GM19324 (cell line): ENCODE measurements around the gene UBTD1.
"Not testable (repeated sequence)": the region's sequence is repeated elsewhere in the genome, so short reads cannot be mapped to it uniquely, and the experiment has no call there.

Experiments
- ATAC-seq: cut with Tn5 transposase; IDR thresholded peaks from one replicate; pipeline ENCODE4 v1.9.1; 2021; ENCODE audit warnings: mild to moderate bottlenecking, moderate library complexity; ENCODE audit not compliant: unreplicated experiment, low FRiP score

Gene UBTD1, protein sequence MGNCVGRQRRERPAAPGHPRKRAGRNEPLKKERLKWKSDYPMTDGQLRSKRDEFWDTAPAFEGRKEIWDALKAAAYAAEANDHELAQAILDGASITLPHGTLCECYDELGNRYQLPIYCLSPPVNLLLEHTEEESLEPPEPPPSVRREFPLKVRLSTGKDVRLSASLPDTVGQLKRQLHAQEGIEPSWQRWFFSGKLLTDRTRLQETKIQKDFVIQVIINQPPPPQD

DNA sequence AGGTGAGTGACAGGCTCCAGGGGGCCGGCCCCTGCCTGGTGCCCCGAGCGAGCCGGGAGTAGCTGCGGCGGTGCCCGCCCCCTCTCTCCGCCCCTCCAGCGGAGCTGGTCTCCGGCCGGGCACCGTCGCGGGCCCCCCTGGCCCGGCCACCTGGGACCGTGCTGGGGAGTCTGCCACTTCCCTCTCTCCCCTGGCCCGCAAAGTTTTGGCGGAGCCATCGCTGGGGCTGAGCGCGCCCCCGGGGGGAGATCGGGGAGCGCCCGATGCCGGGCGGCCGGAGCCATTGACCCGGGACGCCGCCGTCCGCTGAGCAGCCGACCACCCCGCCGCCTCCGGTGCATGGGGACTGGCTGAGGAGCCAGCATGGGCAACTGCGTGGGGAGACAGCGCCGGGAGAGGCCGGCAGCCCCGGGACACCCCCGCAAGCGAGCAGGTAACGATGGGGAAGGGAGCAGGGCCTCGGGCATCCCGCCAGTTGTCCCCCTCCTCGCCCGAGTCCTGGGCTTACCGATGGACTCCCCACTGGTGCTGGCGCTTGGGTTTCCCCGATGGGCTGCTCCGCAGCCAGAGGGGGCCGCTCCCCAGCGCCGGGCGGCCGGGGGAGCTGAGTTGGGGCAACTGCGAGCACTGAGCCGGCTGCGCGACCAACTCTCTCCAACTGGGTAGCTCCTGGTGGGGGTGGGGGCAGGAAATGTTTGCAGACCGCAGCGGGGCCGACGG, at the start of gene UBTD1:
Gene UBTD1, plus strand, starts transcription at position 84 of the 720 bp plus-strand sequence. Its CDS starts 280 bp downstream, at position 364.
- peak; percentile 0 for ATAC-seq

DNA sequence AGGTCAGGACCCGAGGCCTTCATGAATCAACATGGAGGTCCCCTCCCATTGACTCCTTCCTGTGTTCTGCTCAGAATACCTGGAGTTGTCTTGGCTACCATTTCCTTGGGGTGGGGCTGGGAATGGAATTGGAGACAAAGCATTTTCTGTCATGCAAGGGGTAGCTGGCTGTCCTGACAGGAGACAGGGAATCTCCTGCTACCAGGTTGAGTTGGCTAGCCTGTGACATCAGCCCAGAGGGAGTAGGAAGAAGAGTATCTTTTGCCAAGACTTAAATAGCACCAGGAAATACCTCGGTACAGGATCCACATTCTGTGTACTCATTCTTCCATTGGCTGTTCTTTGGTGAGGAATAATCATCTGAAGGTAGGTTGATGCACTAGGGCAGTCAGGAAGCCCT, 47.9 kb upstream of the UBTD1 start:
- no peak for ATAC-seq

DNA sequence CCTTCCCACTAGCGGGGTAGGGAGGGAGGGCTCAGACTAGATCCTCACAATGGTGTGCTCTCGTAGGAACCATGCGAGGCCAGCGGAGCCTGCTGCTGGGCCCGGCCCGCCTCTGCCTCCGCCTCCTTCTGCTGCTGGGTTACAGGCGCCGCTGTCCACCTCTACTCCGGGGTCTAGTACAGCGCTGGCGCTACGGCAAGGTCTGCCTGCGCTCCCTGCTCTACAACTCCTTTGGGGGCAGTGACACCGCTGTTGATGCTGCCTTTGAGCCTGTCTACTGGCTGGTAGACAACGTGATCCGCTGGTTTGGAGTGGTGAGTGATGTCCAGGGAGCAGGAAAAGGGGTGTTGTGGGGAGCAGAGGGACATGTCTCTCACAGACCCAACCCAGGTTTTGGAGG, 47.1 kb upstream of the UBTD1 start:
- ATAC-seq = no peak

DNA sequence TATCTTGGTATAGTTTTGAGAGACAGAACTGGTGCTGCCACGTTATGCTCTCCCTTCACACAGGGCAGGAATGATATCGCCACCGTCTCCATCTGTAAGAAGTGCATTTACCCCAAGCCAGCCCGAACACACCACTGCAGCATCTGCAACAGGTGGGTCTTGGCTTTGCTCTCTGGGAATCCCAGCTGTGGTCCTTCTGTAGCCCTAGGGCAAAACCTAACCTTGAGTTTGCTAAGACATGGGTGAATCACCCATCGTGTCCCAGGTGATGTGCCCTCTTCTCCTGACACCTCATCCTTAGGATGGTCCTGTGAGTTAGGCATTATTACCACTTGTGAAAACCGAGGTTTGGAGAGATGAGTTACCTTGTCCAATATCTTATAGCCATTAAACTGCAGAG, 46.4 kb upstream of the UBTD1 start:
- ATAC-seq = no peak

DNA sequence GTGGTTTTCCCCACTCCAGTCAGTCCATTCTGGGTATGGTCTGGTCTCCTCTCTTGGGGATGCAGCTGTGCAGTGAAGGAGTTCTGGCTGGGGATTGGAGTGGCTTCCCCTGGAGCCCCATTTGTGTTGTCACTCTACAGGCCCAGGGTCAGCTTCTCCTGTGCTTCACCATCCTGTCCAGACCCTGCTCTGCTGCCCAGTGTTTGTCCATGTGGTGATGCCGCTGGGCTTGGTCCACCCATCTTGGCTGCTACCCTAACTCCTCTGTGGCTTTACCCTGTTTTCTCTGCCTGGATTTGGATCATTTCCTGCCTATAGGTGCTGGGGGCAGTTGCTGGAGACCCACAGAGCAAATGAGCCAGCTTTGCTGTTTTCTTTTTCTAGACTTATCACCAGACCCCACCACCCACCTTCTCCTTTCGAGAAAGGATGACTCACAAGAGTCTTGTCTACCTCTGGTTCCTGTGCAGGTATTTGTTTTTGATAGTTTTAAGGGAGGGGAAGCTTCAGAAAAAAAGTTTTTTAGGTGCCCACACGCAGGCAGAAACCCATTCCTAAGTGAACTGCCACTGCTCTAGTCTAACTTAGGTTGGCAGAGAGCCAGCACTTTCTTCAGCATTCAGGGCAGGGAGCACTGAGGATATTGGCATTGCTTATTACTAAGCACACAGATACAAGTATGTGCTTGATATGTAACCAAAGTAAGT, 44.2 kb upstream of the UBTD1 start:
- ATAC-seq = no peak

DNA sequence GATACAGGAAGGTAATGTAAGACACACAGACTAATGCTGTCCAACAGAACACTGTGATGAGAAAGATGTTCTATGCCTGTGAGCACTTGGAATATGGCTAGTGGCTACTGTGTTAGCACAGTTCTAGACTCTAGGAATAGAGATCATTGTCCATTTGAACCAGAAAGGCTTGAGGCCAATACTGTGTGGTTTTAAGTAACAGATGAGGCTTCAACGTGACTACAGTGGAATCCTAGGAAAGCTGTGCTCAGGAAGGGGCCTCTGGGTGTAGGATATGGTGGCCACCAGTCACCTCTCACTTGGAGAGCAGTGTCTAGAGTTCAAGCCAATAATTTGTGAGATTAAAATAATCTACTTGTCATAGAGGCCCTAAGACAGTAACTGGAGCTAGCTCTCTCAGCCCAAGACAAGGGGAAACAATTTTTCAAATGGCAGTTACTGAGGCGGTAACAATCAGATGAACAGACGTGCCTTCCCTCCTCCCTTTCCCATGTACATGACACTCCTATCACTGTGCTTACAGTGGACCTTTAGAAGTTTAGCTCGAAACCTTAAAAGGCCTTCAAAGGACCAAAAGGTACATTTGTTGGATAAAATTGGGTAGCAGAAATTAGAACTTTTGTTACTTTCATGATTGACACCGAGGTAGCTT, 42.6 kb upstream of the UBTD1 start:
- ATAC-seq = no peak

DNA sequence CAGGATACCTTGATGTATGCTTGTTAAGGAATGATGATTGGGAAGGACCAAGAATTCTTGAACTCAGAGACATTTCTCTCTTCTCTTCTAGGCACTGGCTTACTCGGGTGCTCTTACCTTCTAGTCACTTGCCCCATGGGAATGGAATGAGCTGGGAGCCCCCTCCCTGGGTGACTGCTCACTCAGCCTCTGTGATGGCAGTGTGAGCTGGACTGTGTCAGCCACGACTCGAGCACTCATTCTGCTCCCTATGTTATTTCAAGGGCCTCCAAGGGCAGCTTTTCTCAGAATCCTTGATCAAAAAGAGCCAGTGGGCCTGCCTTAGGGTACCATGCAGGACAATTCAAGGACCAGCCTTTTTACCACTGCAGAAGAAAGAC, 42.0 kb upstream of the UBTD1 start:
- no peak for ATAC-seq

DNA sequence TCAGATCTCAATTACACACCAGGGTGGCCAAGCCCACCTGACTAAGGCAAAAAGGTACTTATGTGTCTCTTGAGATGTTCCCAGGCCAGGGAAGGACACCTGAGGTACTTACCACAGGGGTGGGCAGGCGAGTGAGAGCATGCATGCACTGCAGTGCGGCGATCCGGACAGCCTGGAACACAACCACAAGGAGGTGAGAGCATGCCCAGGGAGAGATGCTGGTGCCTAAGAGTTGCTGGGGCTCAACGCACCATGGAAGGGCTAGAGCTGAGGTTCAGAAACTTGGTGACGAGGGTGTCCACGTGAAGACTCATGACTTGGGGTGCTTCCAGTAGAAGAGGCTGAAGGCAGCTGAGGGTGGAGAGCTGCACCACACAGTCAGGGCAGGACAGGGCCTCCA, 39.6 kb upstream of the UBTD1 start:
- ATAC-seq = no peak

DNA sequence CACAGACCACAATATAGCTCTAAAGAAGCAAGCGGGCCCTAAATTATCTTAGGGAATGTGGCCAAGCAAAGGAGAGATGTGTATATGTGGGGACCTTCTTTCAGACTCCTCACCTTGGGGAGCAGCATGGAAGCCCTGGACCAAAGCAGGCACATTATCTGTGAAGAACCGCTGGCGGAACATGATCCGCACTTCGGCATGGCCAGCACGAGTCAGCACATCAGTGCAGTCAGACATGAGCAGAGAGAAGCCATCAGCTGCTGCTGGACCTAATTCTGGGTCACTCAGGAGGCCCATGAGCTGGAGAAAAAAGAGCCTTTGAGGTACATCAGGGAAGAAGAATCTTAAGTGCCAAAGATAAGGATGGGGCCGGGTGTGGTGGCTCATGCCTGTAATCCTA, 38.8 kb upstream of the UBTD1 start:
- no peak for ATAC-seq

DNA sequence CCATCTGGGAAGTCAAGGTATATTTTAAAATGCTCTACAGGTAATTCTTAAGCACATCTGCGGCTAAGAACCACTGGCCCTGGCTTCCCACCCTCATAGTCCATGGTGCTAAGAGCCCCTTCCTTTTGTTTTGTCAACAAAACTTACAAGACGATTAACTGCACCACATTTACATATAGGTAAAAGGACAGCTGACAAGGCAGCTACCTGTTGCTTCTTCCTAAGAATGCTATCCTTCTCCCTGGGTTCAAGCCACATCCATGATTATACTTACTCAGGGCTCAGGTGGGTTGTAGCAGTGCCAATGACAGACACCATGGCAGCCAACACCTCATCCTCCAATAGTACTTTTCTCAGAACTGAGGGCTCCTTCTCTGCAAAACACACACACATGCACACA, 36.4 kb upstream of the UBTD1 start:
- no peak for ATAC-seq

DNA sequence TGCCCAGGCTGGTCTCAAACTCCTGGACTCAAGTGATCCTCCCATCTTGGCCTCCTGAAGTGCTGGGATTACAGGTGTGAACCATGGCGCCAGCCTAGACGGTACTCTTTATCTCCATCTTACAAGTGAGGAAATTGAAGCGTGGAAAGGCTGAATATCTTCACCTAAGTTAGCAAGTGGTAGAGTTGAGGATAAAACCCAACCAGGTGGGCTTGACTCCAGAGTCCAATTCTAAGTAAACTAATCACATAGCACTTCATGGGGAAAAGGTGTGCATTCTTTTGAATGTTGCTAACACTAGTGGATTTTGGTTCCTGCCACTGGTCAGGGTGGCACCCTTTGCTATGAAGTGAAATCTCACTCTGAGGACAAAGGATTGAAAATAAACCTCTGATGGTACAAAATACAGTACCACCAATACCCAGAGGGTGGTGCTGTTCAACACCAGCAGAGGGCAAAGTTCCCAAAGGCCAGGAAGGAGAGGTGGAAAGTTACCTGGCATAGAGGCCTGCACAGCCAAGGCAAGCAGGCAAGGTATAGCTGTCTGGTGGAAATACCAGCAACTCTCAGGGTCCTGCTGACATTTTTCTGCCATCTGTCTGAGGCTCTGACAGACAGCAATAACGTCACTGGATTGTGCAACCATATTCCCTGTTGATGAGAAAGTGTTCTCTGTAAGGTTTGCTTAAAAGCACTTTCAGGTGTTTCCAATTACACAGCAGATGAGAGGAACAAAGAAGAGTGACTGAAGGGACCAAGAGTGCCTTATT, 35.2 kb upstream of the UBTD1 start:
- no peak for ATAC-seq

DNA sequence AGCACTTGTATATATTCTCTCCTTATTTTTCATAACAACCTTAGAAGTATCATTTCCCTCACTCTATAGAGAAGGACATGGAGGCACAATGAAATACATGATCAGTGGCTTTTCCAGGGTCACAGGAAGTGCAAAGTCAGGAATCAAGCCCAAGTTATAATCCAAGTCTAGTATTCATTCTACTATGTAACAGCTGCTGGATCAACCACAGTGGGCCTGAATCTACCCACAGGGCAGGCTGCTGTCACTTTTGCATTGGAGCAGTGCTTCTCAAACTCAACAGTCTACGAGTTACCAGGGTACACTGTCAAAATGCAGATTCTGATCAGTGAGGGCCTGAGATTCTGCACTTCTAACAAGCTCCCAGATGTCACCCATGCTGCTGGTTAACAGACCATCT, 34.5 kb upstream of the UBTD1 start:
- ATAC-seq = no peak

DNA sequence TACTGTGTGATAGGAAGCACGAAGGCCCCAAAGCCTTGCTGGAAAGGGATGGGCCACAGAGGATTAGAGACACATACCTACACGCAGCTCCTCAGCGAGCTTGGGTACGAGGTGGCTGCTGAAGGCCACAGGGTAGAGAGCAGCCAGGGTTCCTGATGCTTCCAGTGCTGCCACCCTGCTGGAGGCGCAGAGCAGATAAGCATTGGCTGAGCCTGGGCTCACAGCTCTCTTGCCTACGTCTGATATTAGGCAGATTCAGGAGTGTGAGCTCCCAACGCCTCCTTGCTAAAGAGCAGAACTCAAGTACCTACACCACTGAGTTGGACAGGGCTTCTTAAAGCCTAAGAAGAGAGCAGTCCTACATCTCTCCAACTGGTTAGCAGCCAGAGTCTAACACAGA, 32.7 kb upstream of the UBTD1 start:
- no peak for ATAC-seq

DNA sequence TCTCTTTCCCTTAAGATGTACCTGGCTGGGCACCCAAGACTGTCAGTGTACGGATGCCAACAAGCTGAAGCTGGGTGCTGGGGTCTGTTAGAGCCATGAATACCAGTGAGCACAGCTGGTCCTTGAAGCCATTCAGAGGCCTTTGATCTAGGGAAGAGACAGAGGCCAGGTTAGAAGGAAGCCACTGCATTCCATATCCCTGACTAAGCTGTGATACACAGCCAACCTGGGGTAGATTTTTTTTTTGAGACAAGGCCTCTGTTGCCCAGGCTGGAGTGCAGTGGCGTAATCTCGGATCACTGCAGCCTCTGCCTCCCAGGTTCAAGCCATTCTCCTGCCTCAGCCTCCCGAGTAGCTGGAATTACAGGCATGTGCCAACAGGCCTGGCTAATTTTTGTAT, 32.0 kb upstream of the UBTD1 start:
- no peak for ATAC-seq

DNA sequence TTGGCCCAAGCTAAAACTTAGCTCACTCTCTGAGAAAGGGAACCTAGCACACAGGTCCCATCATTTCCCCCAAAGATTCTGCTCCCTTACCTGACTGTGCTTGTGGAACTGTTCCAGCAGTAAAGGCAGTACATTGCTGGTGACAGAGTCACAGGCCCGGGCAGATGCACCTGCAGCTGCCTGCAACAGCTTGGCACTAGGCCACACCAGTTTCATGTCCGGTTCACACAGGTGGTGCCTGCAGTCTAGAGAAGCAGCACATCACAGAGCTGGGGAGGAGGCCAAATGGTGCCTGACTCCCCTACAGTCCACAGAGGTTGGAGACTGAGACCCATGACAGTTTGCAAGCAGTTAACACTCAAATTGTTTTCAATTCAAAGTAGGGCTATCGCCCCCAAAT, 30.6 kb upstream of the UBTD1 start:
- ATAC-seq = no peak

DNA sequence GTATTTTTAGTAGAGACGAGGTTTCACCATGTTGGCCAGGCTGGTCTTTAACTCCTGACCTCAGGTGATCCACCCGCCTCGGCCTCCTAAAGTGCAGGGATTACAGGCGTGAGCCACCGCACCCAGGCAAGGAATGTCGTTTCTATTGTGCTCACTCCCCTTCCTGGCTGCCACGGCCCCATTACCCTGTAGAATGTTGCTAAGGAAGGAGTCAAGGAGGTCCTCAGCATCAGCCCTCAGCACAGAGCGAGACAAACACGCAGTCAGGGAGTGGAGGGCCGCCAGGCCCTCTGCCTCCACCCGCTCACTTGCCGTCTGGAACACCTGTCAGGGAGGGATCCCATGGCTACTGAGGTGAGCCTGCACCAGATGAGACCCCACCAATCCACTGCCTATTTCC, 29.9 kb upstream of the UBTD1 start:
- not testable (repeated sequence) for ATAC-seq

DNA sequence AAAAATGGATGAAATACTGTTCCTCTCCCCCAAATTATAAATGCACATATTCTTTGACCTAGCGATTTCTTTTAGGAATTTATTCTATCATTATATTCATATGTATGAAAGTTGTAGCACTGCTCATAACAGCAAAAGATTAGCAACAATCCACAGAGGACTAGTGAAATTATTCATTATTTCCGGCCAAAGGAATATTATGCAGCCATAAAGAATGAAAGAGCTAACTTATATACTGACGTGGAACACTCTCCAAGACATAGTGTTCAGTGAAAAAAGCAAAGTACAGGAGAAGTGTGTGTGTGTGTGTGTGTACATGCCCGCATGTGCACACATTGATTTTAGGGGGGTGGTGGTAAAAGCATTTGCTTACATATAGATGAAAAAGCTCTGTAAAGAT, 23.8 kb upstream of the UBTD1 start:
- ATAC-seq = no peak

DNA sequence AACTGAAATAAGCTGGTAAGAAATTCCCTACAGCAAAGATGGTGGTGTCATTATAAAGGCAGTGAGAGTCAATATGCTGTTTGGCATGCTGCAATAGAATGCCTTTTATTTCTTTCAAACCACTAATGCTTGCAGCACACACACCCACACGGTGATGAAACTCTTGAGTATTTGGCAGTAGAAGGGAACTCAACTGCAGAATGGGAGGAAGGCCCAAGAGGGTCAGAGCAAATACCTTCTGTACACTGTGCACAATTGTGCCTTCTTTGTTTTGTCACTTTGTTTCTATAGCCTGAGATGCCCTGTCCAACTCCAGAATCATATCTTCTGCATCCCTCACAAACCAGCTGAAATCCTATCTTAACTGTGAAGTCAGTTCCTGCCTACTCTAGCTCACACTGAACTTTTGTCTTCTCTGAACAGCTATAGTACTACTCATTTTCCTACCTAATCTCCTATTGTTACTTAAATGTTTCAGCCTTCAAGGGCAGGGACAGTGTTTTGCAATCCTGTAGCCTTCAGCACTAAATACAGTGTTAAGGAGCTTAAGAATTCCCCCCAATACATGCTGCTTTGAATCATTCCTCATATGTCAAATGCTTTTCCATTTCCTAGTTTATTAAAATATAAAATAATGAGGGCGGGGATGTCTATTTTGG, 22.7 kb upstream of the UBTD1 start:
- ATAC-seq = no peak

DNA sequence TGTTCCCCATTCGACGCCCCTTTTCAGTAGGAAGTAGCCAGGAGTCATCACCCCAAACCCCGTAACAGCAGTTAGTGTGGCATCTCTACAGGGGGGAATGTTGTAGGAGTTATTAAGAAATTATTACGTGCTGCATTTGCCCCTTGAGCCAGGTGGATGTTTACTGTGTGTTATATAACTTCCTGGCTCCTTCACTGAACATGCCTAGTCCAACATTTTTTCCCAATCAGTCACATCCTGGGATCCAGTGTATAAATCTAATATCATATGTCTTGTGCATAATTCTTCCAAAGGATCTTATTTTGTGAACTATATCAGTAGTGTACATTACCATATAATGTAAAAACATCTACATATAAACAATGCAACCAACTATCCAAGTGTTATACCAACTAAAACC, 19.3 kb upstream of the UBTD1 start:
- ATAC-seq = not testable (repeated sequence)

DNA sequence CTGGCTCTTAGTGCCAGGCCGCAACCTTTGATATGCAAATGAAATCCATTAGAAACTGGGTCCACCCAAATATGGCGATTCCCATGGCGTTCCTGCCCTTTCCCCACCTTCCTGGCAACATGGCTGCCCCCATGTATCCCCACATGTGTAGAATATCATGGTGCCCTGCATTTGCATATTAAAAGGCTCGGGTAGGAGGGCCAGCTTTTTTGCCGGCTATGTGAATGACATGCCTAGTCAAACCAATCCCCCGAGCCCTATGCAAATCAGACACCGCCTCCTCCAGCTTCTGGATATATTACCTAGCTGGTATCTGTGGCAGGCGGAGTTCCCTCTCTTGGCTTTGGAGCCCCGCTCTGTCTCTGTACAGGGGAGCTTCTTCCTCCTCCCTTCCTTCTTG, 18.8 kb upstream of the UBTD1 start:
- no peak for ATAC-seq
